MCF 10A (cell line): Measurements from ENCODE around the gene ZBTB9. TPM values are rescaled to one million over a fixed set of nuclear protein-coding genes. Genes with fewer than 3 reads are reported as not detected.

Experiments used
- BruUV-seq: library from RNA; stranded (reverse); fragments of 400-500 nt; replicated peaks from 2 replicates; lab custom pipeline; 2021; lab: Mats Ljungman, UMichigan
- CTCF ChIA-PET: fragments of 300-600 bp; sonication (Branson Sonifier 250); formaldehyde crosslinking; extraction: SDS; loops from one replicate; lab custom pipeline; 2021; ENCODE audit warnings: antibody characterized with exemption, inconsistent platforms; lab: Yijun Ruan, JAX
- POLR2A ChIA-PET: fragments of 300-600, 350-650 bp; sonication (Branson Sonifier 250); formaldehyde crosslinking; extraction: SDS; loops from one replicate; lab custom pipeline; 2020; ENCODE audit warnings: antibody characterized with exemption, inconsistent platforms; lab: Yijun Ruan, JAX
- DNase-seq: peaks from one replicate; pipeline ENCODE4 v3.0.0-alpha.2; 2018; ENCODE audit not compliant: unreplicated experiment
- H3K27ac Mint-ChIP-seq: one replicate; pipeline ENCODE4 v1.8.0; 2022; ENCODE audit warnings: mild to moderate bottlenecking, low read depth, mixed read lengths; ENCODE audit not compliant: unreplicated experiment
- H3K27me3 Mint-ChIP-seq: one replicate; pipeline ENCODE4 v1.8.0; 2022; ENCODE audit warnings: mixed read lengths; ENCODE audit not compliant: insufficient read depth, unreplicated experiment
- H3K36me3 Mint-ChIP-seq: one replicate; pipeline ENCODE4 v1.8.0; 2022; ENCODE audit warnings: mild to moderate bottlenecking, moderate library complexity, mixed read lengths; ENCODE audit not compliant: insufficient read depth, unreplicated experiment
- H3K4me1 Mint-ChIP-seq: one replicate; pipeline ENCODE4 v1.8.0; 2022; ENCODE audit warnings: mixed read lengths; ENCODE audit not compliant: insufficient read depth, unreplicated experiment
- H3K4me3 Mint-ChIP-seq: one replicate; pipeline ENCODE4 v1.8.0; 2022; ENCODE audit warnings: mild to moderate bottlenecking, moderate library complexity, mixed read lengths; ENCODE audit not compliant: unreplicated experiment
- H3K9me3 Mint-ChIP-seq: one replicate; pipeline ENCODE4 v1.8.0; 2022; ENCODE audit warnings: mixed read lengths; ENCODE audit not compliant: unreplicated experiment
- intact Hi-C: fragments of 100-400 bp; cut with micrococcal nuclease; formaldehyde crosslinking; loops from 2 replicates; pipeline ENCODE4 v1.14.1; 2022
- total RNA-seq: library from RNA; stranded (reverse); gene quantifications from 2 replicates; pipeline ENCODE4 v1.2.3, GENCODE V29; 2022
- TF ChIP-seq, protein P1 (sequence below): fragments of 200-600 bp; IDR thresholded peaks from one replicate; pipeline ENCODE4 v1.8.0; 2022; ENCODE audit warnings: antibody characterized with exemption, mild to moderate bottlenecking; ENCODE audit not compliant: unreplicated experiment

Gene ZBTB9
- total RNA-seq, 1 experiment from 2014 or later: 7.5 TPM

DNA sequence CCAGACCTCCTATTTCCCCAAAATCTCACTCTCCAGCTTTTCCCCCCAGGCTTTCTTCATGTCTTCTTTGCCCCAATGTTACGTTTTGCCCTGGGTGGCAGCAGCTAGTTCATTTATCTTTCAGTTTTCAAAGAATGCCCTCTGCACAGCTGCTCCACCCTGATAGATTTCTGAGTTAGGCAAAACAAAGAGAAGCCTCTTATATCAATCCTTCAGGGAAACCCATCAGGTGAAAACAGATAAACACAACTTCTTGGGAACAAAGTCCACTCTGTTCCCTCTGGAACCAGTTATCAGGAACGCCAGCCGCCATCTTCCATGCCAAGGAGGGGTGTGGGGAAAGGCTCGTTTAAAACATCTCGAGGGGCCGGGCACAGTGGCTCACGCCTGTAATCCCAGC, 34.0 kb downstream of the ZBTB9 start:
- TF ChIP-seq, protein P1, sequence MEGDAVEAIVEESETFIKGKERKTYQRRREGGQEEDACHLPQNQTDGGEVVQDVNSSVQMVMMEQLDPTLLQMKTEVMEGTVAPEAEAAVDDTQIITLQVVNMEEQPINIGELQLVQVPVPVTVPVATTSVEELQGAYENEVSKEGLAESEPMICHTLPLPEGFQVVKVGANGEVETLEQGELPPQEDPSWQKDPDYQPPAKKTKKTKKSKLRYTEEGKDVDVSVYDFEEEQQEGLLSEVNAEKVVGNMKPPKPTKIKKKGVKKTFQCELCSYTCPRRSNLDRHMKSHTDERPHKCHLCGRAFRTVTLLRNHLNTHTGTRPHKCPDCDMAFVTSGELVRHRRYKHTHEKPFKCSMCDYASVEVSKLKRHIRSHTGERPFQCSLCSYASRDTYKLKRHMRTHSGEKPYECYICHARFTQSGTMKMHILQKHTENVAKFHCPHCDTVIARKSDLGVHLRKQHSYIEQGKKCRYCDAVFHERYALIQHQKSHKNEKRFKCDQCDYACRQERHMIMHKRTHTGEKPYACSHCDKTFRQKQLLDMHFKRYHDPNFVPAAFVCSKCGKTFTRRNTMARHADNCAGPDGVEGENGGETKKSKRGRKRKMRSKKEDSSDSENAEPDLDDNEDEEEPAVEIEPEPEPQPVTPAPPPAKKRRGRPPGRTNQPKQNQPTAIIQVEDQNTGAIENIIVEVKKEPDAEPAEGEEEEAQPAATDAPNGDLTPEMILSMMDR: no peak
- H3K27ac Mint-ChIP-seq: no peak overlapping the region
- no peaks in the 10 kb centered on the region for H3K4me1 Mint-ChIP-seq
- peaks cover 14% of the 10 kb centered on the region for H3K27me3 Mint-ChIP-seq
- intact Hi-C loops: no loop called here
- CTCF ChIA-PET: no interaction called here
- H3K9me3 Mint-ChIP-seq: no peaks in the 10 kb centered on the region
- no peaks in the 10 kb centered on the region for H3K36me3 Mint-ChIP-seq
- no peak overlapping the region for H3K4me3 Mint-ChIP-seq
- no peak for DNase-seq
- POLR2A ChIA-PET: no interaction called here
- BruUV-seq: no TSS peak

GRCh38 chr6:33490198-33490597, 35.8 kb downstream of the ZBTB9 start:
- ChIA-PET POLR2A (interaction anchor here (0.6 to 0.9 kb wide), 3 partner anchors 36 to 89 kb away, joined by 3 read pairs; partner anchors contain the start of gene ZBTB9), CTCF (interaction anchor here (0.6 kb wide), 1 partner anchor 665 kb away, joined by 3 read pairs; no protein-coding TSS in a partner anchor)
- Mint-ChIP-seq H3K9me3 (no peaks in the 10 kb centered on the region), H3K27me3 (peaks cover 14% of the 10 kb centered on the region), H3K4me3 (no peak overlapping the region), H3K4me1 (no peaks in the 10 kb centered on the region), H3K36me3 (no peaks in the 10 kb centered on the region), H3K27ac (no peak overlapping the region)
- TF ChIP-seq, protein P1: no peak
- DNase-seq: peak; percentile 36
- BruUV-seq: no TSS peak
- intact Hi-C loops: no loop called here

GRCh38 chr6:33490621-33491020, 36.2 kb downstream of the ZBTB9 start:
- Mint-ChIP-seq H3K36me3 (no peaks in the 10 kb centered on the region), H3K27ac (no peak overlapping the region), H3K4me3 (no peak overlapping the region), H3K9me3 (no peaks in the 10 kb centered on the region), H3K4me1 (no peaks in the 10 kb centered on the region), H3K27me3 (peaks cover 14% of the 10 kb centered on the region)
- intact Hi-C loops: no loop called here
- no peak for DNase-seq
- no TSS peak for BruUV-seq
- TF ChIP-seq, protein P1: no peak
- CTCF ChIA-PET: interaction anchor here (0.6 kb wide), 2 partner anchors 58 to 665 kb away, joined by 3 read pairs; no protein-coding TSS in a partner anchor
- POLR2A ChIA-PET: interaction anchor here (0.6 to 0.9 kb wide), 3 partner anchors 36 to 88 kb away, joined by 3 read pairs; partner anchors contain the start of gene ZBTB9

DNA sequence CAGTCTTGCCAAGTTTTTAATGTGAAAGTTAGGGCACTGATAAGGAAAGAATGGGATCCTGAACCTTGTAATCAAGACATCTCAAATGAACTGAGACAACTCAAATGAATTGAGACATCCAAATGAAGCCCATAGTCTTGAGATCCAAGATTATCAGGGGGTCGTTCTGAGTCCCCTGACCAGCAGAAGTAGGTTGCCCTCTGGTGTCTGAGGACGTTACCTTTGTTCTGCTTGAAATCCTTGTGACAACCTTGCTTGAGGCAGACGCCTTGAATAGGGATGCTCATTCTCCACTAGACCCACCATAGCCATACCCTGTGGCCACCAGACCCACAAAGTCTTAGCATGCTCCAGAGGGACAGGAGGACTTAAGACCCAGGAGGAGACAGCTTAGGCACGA, 37.7 kb downstream of the ZBTB9 start:
- intact Hi-C loops: no loop called here
- TF ChIP-seq, protein P1: no peak
- Mint-ChIP-seq H3K36me3 (no peaks in the 10 kb centered on the region), H3K27ac (no peak overlapping the region), H3K27me3 (peaks cover 14% of the 10 kb centered on the region), H3K9me3 (no peaks in the 10 kb centered on the region), H3K4me3 (no peak overlapping the region), H3K4me1 (no peaks in the 10 kb centered on the region)
- POLR2A ChIA-PET: no interaction called here
- DNase-seq: no peak
- BruUV-seq: no TSS peak
- CTCF ChIA-PET: interaction anchor here (0.6 kb wide), 2 partner anchors 73 to 1201 kb away, joined by 3 read pairs; no protein-coding TSS in a partner anchor
